Measurements from ENCODE around the gene MEIS2.
A peak's percentile ranks its signal among the peaks of the same experiment; 100 is the strongest.

Gene MEIS2

GRCh38 chr15:37072181-37072580 lies 28.2 kb downstream of the MEIS2 start:
- no peak overlapping the region for H3K4me3 ChIP-seq (ENCODE audit: low read depth, low read length)

GRCh38 chr15:37071134-37071533 lies 29.2 kb downstream of the MEIS2 start:
- Histone ChIP-seq H3K27ac (ENCODE audit: low read depth, low read length) (no peak overlapping the region), H3K27me3 (ENCODE audit: control insufficient read depth, insufficient read depth, low read length) (no peaks in the 10 kb centered on the region), H3K36me3 (ENCODE audit: control insufficient read depth, insufficient read depth, low read length) (no peaks in the 10 kb centered on the region)

More at GRCh38 chr15:37072181-37072580, 28.2 kb downstream of the MEIS2 start:
- Histone ChIP-seq H3K27me3 (ENCODE audit: control insufficient read depth, insufficient read depth, low read length) (no peaks in the 10 kb centered on the region), H3K4me1 (ENCODE audit: control insufficient read depth, insufficient read depth, low read length) (no peaks in the 10 kb centered on the region; the same call in 1 of the 2 replicates), H3K27ac (ENCODE audit: low read depth, low read length) (no peak overlapping the region), H3K9me3 (ENCODE audit: control insufficient read depth, insufficient read depth, low read length) (no peaks in the 10 kb centered on the region), H3K36me3 (ENCODE audit: control insufficient read depth, insufficient read depth, low read length) (no peaks in the 10 kb centered on the region), H3K9ac (ENCODE audit: low read depth, low read length) (no peak overlapping the region)

GRCh38 chr15:37070686-37071085 lies 29.7 kb downstream of the MEIS2 start:
- H3K36me3 ChIP-seq (ENCODE audit: control insufficient read depth, insufficient read depth, low read length): no peaks in the 10 kb centered on the region

More at GRCh38 chr15:37071134-37071533, 29.2 kb downstream of the MEIS2 start:
- no peaks in the 10 kb centered on the region for H3K9me3 ChIP-seq (ENCODE audit: control insufficient read depth, insufficient read depth, low read length)
- H3K4me3 ChIP-seq (ENCODE audit: low read depth, low read length): no peak overlapping the region
- no peaks in the 10 kb centered on the region; the same call in 1 of the 2 replicates for H3K4me1 ChIP-seq (ENCODE audit: control insufficient read depth, insufficient read depth, low read length)
- H3K9ac ChIP-seq (ENCODE audit: low read depth, low read length): no peak overlapping the region

GRCh38 chr15:37061996-37062395 lies 38.4 kb downstream of the MEIS2 start:
- Histone ChIP-seq H3K9me3 (ENCODE audit: control insufficient read depth, insufficient read depth, low read length) (no peaks in the 10 kb centered on the region), H3K4me1 (ENCODE audit: control insufficient read depth, insufficient read depth, low read length) (peaks cover 16% of the 10 kb centered on the region), H3K4me3 (ENCODE audit: low read depth, low read length) (no peak overlapping the region), H3K27ac (ENCODE audit: low read depth, low read length) (no peak overlapping the region), H3K9ac (ENCODE audit: low read depth, low read length) (no peak overlapping the region), H3K27me3 (ENCODE audit: control insufficient read depth, insufficient read depth, low read length) (no peaks in the 10 kb centered on the region), H3K36me3 (ENCODE audit: control insufficient read depth, insufficient read depth, low read length) (no peaks in the 10 kb centered on the region)

More at GRCh38 chr15:37070686-37071085, 29.7 kb downstream of the MEIS2 start:
- H3K4me1 ChIP-seq (ENCODE audit: control insufficient read depth, insufficient read depth, low read length): no peaks in the 10 kb centered on the region
- H3K27ac ChIP-seq (ENCODE audit: low read depth, low read length): no peak overlapping the region
- no peaks in the 10 kb centered on the region for H3K9me3 ChIP-seq (ENCODE audit: control insufficient read depth, insufficient read depth, low read length)
- H3K4me3 ChIP-seq (ENCODE audit: low read depth, low read length): no peak overlapping the region
- no peak overlapping the region for H3K9ac ChIP-seq (ENCODE audit: low read depth, low read length)
- no peaks in the 10 kb centered on the region for H3K27me3 ChIP-seq (ENCODE audit: control insufficient read depth, insufficient read depth, low read length)

GRCh38 chr15:37059086-37059485 lies 41.3 kb downstream of the MEIS2 start:
- H3K36me3 ChIP-seq (ENCODE audit: control insufficient read depth, insufficient read depth, low read length): no peaks in the 10 kb centered on the region

GRCh38 chr15:37058316-37058985 lies 41.9 kb downstream of the MEIS2 start:
- H3K9ac ChIP-seq (ENCODE audit: low read depth, low read length): no peak overlapping the region
- peak overlapping the region; percentile 1 for H3K27ac ChIP-seq (ENCODE audit: low read depth, low read length)
- H3K4me3 ChIP-seq (ENCODE audit: low read depth, low read length): no peak overlapping the region
- no peaks in the 10 kb centered on the region for H3K9me3 ChIP-seq (ENCODE audit: control insufficient read depth, insufficient read depth, low read length)
- no peaks in the 10 kb centered on the region for H3K27me3 ChIP-seq (ENCODE audit: control insufficient read depth, insufficient read depth, low read length)
- peaks cover 33% of the 10 kb centered on the region for H3K4me1 ChIP-seq (ENCODE audit: control insufficient read depth, insufficient read depth, low read length)
- H3K36me3 ChIP-seq (ENCODE audit: control insufficient read depth, insufficient read depth, low read length): no peaks in the 10 kb centered on the region

More at GRCh38 chr15:37059086-37059485, 41.3 kb downstream of the MEIS2 start:
- peaks cover 33% of the 10 kb centered on the region for H3K4me1 ChIP-seq (ENCODE audit: control insufficient read depth, insufficient read depth, low read length)
- no peaks in the 10 kb centered on the region for H3K9me3 ChIP-seq (ENCODE audit: control insufficient read depth, insufficient read depth, low read length)
- H3K27ac ChIP-seq (ENCODE audit: low read depth, low read length): no peak overlapping the region
- H3K4me3 ChIP-seq (ENCODE audit: low read depth, low read length): no peak overlapping the region
- no peak overlapping the region for H3K9ac ChIP-seq (ENCODE audit: low read depth, low read length)
- H3K27me3 ChIP-seq (ENCODE audit: control insufficient read depth, insufficient read depth, low read length): no peaks in the 10 kb centered on the region

- no peaks in the 10 kb centered on the region for H3K9me3 ChIP-seq (ENCODE audit: control insufficient read depth, insufficient read depth, low read length)
- no peaks in the 10 kb centered on the region for H3K36me3 ChIP-seq (ENCODE audit: control insufficient read depth, insufficient read depth, low read length)
- no peak overlapping the region for H3K9ac ChIP-seq (ENCODE audit: low read depth, low read length)
- H3K4me3 ChIP-seq (ENCODE audit: low read depth, low read length): no peak overlapping the region
- peaks cover 33% of the 10 kb centered on the region for H3K4me1 ChIP-seq (ENCODE audit: control insufficient read depth, insufficient read depth, low read length)
- no peaks in the 10 kb centered on the region for H3K27me3 ChIP-seq (ENCODE audit: control insufficient read depth, insufficient read depth, low read length)
- peak overlapping the region; percentile 1 for H3K27ac ChIP-seq (ENCODE audit: low read depth, low read length)
These were observed 42.5 kb downstream of the MEIS2 start for GRCh38 chr15:37057831-37058230.

GRCh38 chr15:37057256-37057655 lies 43.1 kb downstream of the MEIS2 start:
- H3K4me1 ChIP-seq (ENCODE audit: control insufficient read depth, insufficient read depth, low read length): peaks cover 33% of the 10 kb centered on the region
- no peak overlapping the region for H3K9ac ChIP-seq (ENCODE audit: low read depth, low read length)
- no peaks in the 10 kb centered on the region for H3K36me3 ChIP-seq (ENCODE audit: control insufficient read depth, insufficient read depth, low read length)
- H3K27ac ChIP-seq (ENCODE audit: low read depth, low read length): no peak overlapping the region
- no peaks in the 10 kb centered on the region for H3K9me3 ChIP-seq (ENCODE audit: control insufficient read depth, insufficient read depth, low read length)
- H3K27me3 ChIP-seq (ENCODE audit: control insufficient read depth, insufficient read depth, low read length): no peaks in the 10 kb centered on the region
- no peak overlapping the region for H3K4me3 ChIP-seq (ENCODE audit: low read depth, low read length)

- no peaks in the 10 kb centered on the region for H3K36me3 ChIP-seq (ENCODE audit: control insufficient read depth, insufficient read depth, low read length)
- H3K27me3 ChIP-seq (ENCODE audit: control insufficient read depth, insufficient read depth, low read length): no peaks in the 10 kb centered on the region
- H3K9me3 ChIP-seq (ENCODE audit: control insufficient read depth, insufficient read depth, low read length): no peaks in the 10 kb centered on the region
- H3K9ac ChIP-seq (ENCODE audit: low read depth, low read length): no peak overlapping the region
- H3K4me3 ChIP-seq (ENCODE audit: low read depth, low read length): no peak overlapping the region
- peaks cover 33% of the 10 kb centered on the region for H3K4me1 ChIP-seq (ENCODE audit: control insufficient read depth, insufficient read depth, low read length)
- no peak overlapping the region for H3K27ac ChIP-seq (ENCODE audit: low read depth, low read length)
These were observed 43.9 kb downstream of the MEIS2 start for GRCh38 chr15:37056177-37057121.

- no peak overlapping the region for H3K9ac ChIP-seq (ENCODE audit: low read depth, low read length)
- H3K4me3 ChIP-seq (ENCODE audit: low read depth, low read length): no peak overlapping the region
- no peaks in the 10 kb centered on the region for H3K9me3 ChIP-seq (ENCODE audit: control insufficient read depth, insufficient read depth, low read length)
- no peak overlapping the region for H3K27ac ChIP-seq (ENCODE audit: low read depth, low read length)
- H3K4me1 ChIP-seq (ENCODE audit: control insufficient read depth, insufficient read depth, low read length): peaks cover 33% of the 10 kb centered on the region
- H3K27me3 ChIP-seq (ENCODE audit: control insufficient read depth, insufficient read depth, low read length): no peaks in the 10 kb centered on the region
- no peaks in the 10 kb centered on the region for H3K36me3 ChIP-seq (ENCODE audit: control insufficient read depth, insufficient read depth, low read length)
These were observed 44.9 kb downstream of the MEIS2 start for GRCh38 chr15:37055481-37055880.

- Histone ChIP-seq H3K9me3 (ENCODE audit: control insufficient read depth, insufficient read depth, low read length) (no peaks in the 10 kb centered on the region), H3K4me3 (ENCODE audit: low read depth, low read length) (no peak overlapping the region), H3K4me1 (ENCODE audit: control insufficient read depth, insufficient read depth, low read length) (peaks cover 33% of the 10 kb centered on the region), H3K36me3 (ENCODE audit: control insufficient read depth, insufficient read depth, low read length) (no peaks in the 10 kb centered on the region), H3K27me3 (ENCODE audit: control insufficient read depth, insufficient read depth, low read length) (no peaks in the 10 kb centered on the region), H3K27ac (ENCODE audit: low read depth, low read length) (no peak overlapping the region), H3K9ac (ENCODE audit: low read depth, low read length) (no peak overlapping the region)
These were observed 46.0 kb downstream of the MEIS2 start for GRCh38 chr15:37054336-37054735.
